Left kidney (tissue), 2 donors: ENCODE data around the gene IFITM10. TPM values are rescaled to one million over a fixed set of nuclear protein-coding genes. Genes with fewer than 3 reads are reported as not detected.
"Not testable (repeated sequence)": the region's sequence is repeated elsewhere in the genome, so short reads cannot be mapped to it uniquely, and the experiment has no call there.

Experiments
- DNase-seq: peaks from one replicate; pipeline ENCODE4 v3.0.0-alpha.2; 2013
- polyA plus RNA-seq: library from polyadenylated mRNA; unstranded; fragments of 120-200 nt; gene quantifications from one replicate; pipeline ENCODE4 v1.2.1, GENCODE V29; 2013; ENCODE audit not compliant: insufficient read length

IFITM10 gene
- polyA plus RNA-seq, 1 donor: 0.22 TPM

- DNase-seq: no peak
Observed at GRCh38 chr11:1778141-1778911, 27.9 kb upstream of the IFITM10 start.

- DNase-seq: no peak
Observed at GRCh38 chr11:1777737-1778136, 27.3 kb upstream of the IFITM10 start.

DNA sequence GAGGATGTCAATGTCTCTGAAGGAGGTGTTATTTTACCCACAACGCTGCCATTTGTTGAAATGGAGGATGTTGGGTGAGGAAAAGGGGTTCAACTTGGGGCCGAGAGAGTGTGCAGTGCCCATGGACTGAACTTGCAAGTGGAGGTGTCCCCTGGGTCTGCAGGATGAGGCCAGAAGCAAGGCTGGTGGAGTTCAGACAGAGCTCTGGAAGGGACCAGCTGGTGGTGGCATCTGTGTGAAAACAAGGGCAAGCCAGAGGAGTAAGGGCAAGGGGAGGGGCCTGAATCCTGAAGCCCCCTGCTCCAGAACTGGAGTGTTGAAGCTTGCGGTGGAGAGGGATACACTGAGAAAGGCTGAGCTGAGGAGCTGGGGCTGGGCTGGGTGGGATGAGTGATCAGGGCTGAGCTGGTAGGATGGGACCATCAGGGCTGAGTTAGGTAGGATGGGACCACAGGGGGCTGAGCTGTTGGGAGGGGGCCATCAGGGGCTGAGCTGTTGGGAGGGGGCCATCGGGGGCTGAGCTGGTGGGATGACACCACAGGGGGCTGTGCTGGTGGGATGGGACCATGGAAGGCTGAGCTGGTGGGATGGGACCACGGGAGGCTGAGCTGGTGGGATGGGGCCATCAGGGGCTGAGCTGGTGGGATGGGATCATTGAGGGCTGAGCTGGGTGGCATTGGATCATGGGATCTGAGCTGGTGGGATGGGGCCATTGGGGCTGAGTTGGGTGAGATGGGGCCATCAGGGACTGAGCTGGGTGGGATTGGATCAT is 26.7 kb upstream of the IFITM10 start:
- DNase-seq: no peak

DNA sequence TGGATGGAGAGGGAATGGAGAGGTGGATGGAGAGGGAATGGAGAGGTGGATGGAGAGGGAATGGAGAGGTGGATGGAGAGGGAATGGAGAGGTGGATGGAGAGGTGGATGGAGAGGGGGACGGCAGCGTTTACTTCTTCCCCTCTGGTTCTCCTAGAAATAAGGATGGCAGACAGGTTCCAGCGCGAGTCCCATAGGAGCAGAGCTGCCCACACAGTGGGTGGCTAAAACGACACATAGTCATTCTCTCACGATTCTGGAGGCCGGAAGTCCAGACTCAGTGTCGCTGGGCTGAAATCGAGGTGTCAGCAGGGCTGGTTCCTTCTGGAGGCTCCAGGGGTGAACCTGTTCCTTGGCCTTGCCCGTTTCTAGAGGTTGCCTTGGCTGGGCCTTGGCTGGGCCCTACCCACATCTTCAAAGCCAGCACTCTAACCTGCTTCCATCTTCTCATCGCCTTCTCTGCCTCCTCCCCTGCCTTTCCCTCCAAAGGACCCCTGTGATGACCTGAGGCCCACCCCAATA is 26.0 kb upstream of the IFITM10 start:
- no peak for DNase-seq

DNA sequence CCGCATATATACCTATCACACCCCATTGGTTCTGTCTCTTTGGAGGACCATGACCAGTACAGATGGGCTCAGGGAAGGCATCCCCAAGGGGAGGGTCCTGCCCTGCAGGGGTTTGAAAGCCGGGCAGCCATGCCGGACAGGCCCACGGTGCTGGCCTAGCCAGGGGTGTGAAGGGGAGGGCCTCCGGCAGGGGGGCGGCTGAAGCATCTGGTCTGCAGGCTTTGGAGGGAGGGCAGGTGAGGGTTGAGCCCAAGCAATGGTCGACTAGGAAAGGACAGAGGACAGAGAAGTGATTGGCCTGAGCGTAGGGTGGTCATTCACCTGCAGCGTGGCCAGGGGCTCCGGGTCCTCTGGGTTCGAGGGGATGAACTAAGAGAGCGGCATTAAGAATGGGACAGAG is 24.5 kb upstream of the IFITM10 start:
- DNase-seq: no peak

DNA sequence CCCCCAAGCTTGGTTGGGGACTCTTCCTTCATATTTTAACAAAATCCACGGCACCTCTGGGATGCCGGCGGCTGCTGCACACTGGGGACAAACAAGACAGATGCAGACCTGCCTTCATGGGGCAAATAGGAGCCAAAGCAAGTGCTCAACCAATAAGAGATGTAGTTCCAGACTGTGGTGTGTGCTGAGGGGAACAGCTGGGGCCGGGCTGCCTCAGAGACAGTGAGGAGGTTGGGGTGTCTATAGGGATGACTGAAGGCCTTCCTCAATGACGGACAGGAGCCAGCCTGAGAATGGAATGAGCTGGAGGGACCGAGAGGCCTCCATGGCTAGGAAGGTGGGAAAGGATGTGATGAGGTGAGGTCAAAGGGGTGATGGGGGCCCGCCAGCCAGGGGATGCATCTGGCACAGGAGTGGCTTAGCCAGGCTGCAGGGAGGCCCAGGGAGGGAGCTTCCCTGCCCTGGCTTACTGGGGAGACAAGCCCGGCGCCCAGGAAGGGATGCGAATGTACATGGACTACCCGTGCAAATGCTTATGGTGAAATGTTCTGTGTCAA is 23.7 kb upstream of the IFITM10 start:
- DNase-seq: no peak

DNA sequence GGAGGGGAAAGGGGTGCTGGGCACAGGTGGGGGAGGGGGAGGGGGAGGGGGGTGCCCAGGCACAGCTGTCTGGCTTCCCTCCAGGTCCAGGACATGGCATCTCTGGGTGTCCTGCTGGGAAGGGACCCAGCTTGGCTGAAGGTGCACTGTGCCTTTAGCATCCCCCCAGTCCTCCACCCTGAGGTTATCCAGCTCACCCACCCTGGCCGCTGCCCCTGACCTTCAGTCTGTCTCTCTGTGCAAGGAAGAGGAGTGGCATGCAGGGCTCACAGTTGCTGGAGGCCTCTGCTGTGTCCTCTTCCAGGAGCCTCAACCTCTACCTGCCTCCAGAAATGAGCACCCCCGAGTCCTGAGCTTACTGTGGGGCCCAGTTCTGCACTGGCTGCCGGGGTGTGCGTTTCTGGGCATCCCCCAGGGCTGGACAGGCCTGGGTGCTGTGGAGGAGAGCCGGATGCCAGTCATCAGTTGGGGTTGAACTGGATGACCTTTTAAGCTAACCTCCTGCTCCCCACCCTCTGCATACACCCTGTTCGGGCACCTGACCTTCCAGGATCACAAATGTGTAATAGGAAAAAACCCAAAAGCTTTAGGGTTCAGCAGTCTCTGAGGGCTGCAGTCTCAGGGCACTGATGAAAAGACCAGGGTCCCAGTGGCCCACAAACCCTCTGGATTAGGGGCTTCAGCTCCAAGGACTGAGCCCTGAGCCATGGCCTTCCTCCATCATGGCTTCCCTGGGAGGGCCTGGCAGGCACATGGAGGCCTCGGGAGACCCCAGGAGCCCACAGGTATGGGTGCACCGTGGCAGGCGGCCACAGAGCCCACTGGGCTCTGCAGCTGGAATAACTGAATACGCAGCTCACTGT is 23.0 kb upstream of the IFITM10 start:
- DNase-seq: no peak

GRCh38 chr11:1772270-1773130 is 22.1 kb upstream of the IFITM10 start:
- no peak for DNase-seq

DNA sequence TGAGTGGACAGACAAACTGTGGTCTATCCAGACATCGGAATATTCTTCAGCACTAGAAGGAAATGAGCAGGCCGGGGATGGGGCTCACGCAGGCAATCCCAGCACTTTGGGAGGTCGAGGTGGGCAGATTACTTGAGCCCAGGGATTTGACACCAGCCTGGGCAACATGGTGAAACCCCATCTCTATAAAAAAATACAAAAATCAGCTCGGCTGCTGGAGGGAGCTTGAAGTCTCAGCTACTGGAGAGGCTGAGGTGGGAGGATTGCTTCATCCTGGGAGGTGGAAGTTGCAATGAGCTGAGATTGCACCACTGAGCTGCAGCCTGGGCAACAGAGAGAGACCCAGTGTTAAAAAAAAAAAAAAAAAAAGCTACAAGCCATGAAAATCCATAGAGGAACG is 21.3 kb upstream of the IFITM10 start:
- DNase-seq: no peak

DNA sequence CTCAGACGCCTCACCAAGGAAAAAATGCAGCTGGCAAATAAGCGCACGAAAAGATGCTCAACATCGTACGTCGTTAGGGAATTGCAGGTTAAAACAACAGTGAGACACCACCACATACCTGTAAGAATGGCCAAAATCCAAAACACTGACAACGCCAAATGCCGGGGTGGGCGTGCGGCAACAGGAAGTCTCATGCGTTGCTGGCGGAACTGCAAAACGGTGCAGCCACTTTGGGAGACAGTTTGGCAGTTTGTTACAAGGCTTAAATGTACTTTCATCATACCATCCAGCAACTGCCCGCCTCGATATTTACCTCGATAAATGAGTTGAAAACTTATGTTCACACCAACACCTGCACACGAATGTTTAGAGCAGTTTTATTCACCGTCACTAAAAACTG is 20.9 kb upstream of the IFITM10 start:
- DNase-seq: no peak

GRCh38 chr11:1770528-1770927 is 20.1 kb upstream of the IFITM10 start:
- DNase-seq: no peak

- DNase-seq: no peak
Observed at GRCh38 chr11:1770061-1770460, 19.7 kb upstream of the IFITM10 start.

- DNase-seq: not testable (repeated sequence)
Observed at GRCh38 chr11:1769304-1769936, 19.0 kb upstream of the IFITM10 start.

- DNase-seq: no peak
Observed at GRCh38 chr11:1768141-1768469, 17.7 kb upstream of the IFITM10 start.

- no peak for DNase-seq
Observed at GRCh38 chr11:1767399-1768140, 17.2 kb upstream of the IFITM10 start.

DNA sequence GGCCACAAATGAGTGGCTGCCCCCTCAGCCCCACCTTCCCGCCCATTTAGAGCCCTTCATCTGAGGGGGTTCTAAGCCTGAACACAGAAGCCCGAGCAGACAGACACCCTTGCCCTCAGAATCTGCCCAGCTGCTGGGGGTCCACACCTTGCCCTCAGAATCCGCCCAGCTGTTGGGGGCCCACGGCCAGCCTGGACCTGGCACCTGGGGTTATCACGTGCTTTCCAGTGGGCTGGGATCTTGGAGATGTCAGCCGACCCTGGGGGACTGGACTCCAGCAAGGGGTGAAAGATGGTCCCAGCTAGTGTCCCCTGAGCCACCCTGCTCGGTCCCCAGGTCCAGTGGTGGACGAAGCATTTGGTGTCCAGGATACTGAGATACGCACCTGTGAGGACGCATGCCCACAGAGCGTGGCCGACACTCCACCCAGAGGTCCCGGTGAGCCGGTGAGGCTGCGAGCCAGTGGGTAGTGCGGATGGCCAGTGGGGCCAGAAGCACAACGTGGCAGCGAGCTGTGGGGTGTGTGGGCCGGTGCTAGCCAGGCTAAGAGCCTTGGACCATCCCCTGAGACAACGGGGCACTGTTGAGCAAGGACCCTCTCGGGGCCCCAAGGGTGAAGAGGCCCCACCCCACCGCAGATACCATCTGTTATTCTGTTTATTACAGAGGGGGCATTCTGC is 16.5 kb upstream of the IFITM10 start:
- no peak for DNase-seq

- DNase-seq: no peak
Observed at GRCh38 chr11:1765871-1766718, 15.7 kb upstream of the IFITM10 start.
